GM18505 (cell line): Measurements from ENCODE around the gene MAP3K9.

Source experiments
- ATAC-seq: cut with Tn5 transposase; IDR thresholded peaks from one replicate; pipeline ENCODE4 v1.9.1; 2021; ENCODE audit not compliant: unreplicated experiment
- POLR2A ChIP-seq: IDR thresholded peaks from 4 replicates; pipeline ENCODE4 v1.6.1; 2011; ENCODE audit warnings: borderline replicate concordance; ENCODE audit not compliant: insufficient read depth, insufficient read length; ENCODE audit errors: extremely low read depth

MAP3K9 gene

DNA sequence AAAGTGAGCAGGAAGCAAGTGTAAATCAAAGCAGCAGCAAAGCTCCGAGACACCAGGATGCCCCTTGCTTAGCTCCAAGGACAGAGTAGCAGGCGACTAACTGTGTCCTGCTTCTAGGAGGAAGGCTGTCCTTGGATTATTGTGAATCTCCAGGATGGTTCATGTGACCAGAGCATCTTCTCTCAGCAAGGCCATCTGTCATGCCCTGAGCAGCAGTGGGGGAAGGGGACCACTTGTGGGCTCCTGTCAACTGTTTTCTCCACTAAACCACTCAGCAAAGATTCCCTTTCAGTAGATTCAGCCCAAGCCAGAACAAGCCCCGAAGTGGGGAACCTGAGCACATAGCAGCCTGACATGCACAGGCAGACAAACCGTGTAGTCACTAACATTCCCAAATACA, 19.4 kb downstream of the MAP3K9 start:
- ATAC-seq, result no peak
- TF ChIP-seq POLR2A, result no peak

DNA sequence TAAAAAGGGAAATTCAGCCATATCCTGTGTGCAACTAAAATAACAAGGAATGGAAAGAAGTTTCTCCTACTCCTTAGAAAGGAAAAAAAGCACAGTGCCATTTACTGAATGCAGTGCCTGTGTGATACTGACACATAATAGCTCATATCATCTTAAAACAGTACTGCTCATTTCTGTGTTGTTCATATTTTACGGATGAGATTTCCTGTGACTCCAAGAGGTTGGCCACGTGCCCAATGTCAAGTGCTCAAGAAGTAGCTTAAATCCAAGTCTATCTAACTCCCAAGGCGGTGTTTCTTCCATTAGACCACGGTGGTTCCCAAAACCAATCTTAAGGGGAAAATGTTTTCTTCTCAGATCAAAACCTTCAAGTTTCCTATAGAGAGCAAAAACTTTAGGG, 20.0 kb downstream of the MAP3K9 start:
- TF ChIP-seq POLR2A, result no peak
- ATAC-seq, result no peak

DNA sequence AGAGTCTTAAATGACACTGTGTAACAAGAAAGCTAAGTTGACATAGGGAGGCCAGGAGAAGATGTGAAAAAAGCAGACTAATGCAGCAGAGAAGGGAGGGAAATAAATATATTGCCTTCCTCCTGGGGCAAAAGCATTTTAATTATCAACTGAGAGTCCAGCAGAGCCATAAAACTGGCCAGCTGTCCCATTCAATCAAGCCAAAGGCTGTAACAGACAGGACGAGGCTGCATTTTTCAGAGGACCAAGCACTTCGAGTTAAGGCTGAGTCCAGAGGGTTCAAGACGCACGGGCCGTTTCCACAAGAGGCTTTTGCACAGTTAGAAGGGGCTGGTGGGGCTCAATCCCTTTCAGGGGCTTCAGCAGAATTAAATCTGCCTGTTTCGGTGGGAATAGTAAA, 20.4 kb downstream of the MAP3K9 start:
- no peak for TF ChIP-seq POLR2A
- ATAC-seq, result no peak

DNA sequence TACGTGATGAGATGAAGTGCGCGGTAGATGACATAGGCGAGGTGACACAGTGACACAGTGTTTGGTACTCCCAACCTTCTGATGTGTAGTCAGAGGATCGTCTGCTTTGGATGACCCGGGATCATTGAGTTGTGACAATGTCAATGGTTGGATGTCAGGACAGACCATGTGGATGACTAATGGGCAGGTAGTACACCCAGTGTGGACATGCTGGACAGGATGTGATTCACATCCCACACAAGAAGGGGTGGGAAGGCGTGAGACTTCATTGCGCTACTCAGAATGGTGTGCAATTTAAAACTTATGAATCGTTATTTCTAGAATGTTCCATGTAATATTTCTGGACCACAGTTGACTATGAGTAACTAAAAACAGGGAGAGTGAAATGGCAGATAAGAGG, 23.8 kb downstream of the MAP3K9 start:
- ATAC-seq, result no peak
- no peak for TF ChIP-seq POLR2A

DNA sequence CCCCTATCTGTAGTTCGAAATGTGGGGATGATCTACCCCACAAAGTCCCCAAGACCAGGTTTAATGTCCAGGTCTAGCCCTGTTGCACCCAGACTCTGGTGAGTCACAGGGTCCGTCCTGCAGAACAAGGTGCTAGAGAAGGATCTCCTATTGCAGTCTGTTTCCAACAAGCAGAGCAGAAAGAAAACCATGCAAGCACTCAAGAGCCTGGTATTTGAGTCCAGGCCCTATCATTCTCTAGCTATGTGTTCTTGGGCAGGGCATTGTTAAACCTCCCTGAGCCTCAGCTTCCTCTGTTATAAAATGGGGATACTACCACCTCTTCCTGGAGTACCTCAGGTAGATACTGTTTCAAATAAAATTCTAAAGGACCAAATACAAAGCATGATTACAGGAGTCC, 24.4 kb downstream of the MAP3K9 start:
- TF ChIP-seq POLR2A, result no peak
- ATAC-seq, result no peak

DNA sequence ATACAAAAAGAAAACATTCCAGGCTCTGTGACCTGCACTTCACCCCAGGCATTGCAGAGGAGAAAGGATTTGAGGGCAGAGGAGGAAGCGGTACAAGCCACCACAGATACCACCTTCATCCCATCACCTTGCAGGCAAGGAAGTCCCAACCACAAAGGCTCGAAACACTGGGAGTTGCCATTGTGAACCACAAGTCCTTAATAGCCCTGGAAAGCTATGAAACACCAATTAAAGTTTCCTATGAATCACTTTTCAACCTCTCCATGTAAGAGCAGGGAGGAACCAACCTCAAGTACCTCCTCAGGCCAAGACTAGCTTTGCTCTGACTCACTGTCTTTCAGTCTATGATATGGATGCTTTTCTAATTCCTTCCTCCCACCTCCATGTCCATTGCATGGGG, 27.0 kb downstream of the MAP3K9 start:
- no peak for ATAC-seq
- no peak for TF ChIP-seq POLR2A

DNA sequence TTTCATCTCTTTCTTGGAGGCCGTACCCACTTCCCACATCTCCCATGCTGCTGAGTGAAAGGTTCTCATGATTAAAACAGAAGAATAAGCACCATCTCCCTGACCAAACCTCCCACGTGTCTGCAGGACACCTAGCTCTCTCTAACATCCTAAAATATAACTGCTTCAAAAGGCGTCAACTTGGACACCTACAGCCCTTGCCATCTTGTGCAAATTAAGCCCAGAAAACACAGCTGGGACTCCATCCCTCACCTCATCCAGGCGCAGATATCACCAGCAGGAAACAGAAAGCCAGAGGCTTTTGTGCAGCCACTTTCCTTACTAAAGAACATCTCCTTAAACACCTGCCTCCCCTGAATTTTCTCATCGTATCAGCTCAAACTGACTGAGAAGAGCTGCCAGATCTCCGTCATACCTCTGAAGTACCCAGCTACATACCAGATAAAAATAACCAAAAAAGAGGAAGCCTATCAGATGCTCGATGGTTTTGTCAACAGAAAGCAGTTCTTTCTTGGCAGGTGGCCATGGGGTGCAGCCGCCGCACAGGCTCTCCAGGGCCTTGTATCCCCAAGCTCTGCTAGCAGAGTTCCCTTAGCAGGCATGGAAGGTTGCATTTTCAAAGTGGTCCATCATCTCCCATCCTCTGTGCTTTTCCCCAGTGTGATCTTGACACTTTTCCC, 28.8 kb downstream of the MAP3K9 start:
- no peak for ATAC-seq
- TF ChIP-seq POLR2A, result no peak

DNA sequence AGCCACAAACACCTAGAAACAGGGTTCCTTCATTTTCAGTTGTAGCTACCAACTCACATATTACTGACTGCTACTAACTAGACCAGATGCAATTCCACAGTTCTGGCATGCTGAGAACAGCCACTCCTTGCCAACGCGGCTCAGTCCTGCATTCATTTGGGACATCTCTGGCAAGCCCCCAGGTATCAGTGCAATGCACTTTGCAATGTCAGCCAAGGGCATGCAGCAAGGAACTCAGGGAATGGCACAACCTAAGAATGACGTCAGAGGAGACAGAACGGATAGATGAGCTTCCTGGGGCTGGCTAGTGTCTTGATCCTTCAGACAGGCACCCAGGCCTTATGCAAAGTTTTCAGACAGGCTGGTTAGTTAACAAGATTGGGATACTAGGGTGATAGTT, 29.6 kb downstream of the MAP3K9 start:
- no peak for ATAC-seq

DNA sequence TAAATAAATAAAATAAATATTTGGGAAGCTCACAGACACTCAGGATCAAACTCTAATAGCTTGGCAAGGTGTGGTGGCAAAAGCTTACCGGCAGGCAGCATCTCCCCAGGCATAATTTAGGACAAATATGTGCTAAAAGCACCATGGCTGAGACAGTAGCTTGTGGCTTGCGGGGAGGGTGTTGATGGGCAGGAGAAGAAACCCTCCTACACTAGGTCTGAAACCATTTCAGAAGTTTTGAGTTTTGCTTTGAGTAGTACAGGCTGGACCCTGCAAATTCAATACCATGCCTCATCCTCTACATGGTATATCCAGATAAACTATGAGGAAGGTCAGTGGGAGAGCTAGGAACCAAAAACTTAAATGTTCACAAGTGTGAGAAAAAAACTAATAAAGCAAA, 33.1 kb downstream of the MAP3K9 start:
- no peak for TF ChIP-seq POLR2A
- ATAC-seq, result no peak

More for the DNA sequence above, 29.6 kb downstream of the MAP3K9 start:
- no peak for TF ChIP-seq POLR2A

DNA sequence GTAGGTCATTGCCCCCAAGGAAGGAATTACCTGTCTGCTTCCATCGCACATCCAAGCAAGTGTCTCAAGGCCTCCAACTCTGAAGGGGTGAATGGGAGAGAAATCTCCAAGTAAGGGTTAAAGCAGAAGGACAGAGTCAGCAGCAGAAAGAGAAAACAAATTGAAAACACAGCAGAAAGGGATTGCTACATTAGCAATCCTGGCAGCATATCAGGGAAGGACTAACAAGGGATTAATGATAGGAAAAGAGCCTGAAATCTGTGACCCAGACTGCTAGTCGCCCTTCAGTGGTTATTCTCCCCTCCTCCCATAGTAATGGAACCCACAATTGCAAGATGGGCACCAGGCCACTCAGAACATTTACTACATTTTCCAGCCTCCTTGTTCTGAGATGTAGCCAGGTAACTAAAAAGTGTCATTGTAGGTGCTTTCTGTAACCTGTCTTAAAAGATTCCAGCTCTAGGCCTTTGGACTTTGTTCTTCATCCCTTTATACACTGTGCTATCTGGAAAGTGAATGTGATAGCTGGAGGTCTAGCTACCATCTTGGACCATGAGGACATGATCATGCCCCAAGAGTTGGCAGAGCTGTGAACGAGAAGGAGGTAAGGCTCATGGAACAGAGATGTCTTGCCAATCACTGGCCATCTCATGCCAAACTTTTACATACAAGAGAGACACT, 36.0 kb downstream of the MAP3K9 start:
- TF ChIP-seq POLR2A, result no peak
- ATAC-seq, result no peak

DNA sequence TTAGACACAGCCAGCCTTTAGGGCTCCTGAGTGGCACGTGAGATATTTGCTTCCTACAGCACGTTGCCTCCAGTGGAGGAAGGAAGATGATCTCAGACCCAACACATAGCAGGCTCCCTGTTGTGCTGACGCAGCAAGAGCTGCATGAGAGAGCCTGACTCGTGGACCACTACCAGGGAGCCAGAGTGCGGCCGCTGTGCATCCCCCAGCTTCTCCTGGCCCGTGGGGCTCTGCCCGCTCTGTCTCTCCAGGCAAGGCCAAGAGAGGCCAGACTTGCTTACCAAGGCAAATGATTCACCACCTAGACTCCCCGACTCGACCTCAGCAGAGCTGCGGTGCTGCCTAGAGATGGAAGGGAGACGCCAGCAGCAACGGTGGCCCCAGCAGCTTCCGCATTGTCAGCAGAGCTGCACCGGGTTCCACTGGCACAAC, 37.5 kb downstream of the MAP3K9 start:
- no peak for TF ChIP-seq POLR2A
- no peak for ATAC-seq

DNA sequence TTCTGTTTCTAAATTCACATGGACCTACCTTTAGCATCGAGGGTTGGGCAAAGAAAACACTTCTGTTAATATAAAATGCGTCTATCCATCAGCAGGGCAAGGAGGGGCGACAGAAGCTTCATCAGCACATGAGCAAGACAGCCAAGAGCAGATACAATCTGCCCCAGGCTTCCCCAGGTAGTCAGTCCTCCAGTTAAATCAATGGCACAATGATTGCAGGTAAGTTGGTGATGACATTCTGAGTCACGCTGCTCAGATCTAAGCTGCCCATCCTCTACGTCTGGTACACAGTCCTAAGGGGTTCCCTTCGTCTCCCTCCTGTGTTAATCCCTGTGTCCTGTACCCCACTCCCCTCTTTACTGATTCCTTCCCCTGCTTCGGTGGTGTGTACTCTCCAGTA, 38.8 kb downstream of the MAP3K9 start:
- no peak for TF ChIP-seq POLR2A
- ATAC-seq, result no peak

DNA sequence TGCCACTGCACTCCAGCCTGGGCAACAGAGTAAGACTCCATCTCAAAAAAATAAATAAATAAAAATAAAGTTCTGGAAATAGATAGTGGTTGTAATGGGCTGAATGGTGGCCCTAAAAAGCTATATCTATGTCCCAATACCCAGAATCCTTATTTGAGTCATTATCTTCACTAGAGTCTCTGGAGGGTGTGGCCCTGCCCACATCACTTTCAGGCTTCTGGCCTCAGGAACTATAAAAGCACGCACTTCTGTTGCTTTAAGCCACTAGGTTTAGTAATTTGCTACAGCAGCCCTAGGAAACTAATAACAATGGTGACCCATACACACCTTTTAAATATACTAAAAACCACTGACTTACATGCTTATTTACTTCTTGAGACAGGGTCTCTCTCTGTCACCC, 49.9 kb downstream of the MAP3K9 start:
- no peak for TF ChIP-seq POLR2A
- ATAC-seq, result no peak

DNA sequence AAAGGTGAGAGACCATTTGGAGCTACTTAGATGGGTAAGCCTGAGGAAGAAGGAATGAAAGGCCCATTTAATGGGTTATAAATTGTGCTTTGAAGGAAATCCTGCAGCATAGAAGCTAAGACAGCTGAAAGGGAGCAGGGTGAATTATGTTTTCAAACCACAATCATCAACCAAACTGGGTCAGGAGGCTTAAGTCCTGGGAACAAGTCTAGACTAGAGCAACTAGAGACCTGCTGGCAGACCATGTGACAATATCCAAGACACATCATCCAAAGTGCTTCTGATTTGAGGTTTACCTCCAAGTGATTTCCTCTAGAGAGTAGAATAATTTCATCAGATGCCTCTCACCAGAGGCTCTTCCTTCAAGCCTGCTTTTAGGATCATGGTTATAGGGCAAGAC, 53.7 kb downstream of the MAP3K9 start:
- TF ChIP-seq POLR2A, result no peak
- no peak for ATAC-seq

DNA sequence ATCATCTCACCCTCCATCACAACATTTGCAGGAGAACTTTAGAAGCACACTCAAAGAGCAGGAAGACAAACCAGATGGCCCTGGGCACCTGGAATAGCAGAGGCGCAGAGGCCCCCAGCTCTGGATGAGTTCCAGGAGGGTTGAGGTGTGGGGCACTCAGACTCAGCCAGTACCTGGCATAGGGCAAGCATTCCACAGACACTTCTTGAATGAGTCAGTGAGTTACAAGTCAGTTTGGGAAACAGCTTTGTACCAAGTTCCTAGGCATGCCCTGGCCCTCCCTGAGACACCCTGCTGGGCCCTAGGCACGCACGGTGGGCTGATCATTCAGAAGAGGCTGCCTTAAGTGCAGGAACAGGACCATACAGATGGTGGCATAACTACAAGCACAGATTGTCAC, 54.3 kb downstream of the MAP3K9 start:
- no peak for ATAC-seq
- TF ChIP-seq POLR2A, result no peak

DNA sequence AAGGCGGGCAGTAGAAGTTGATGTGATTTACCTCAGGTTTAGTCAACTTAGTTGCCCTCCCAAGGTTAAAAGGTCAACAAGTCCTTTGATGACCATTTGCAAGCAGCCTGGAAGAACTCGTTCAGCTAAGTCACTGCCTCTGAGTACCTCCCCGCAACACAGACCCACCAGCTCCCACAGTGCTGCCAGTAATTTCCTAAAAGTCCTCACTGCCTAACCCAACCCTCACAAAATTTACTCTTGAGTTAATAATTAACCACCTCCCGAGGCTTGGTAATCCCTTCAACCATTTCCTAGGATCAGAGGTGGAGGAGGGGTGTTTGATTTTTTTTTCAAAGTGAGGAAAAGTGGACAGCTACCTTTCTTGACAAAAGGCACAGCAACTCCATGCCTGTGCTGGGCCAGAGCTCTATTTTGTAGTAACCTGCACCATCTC, 55.8 kb downstream of the MAP3K9 start:
- no peak for ATAC-seq

More for the DNA sequence above, 55.8 kb downstream of the MAP3K9 start:
- TF ChIP-seq POLR2A, result no peak
